ENCODE data around the gene SLC26A9. TPM values are rescaled to one million over a fixed set of nuclear protein-coding genes. Genes with fewer than 3 reads are reported as not detected.

SLC26A9 gene
- total and polyA plus RNA-seq, 10 of the 15 experiments (the other 5 are each of a cell fraction or from before 2014, with no cell fraction given): 0.09 to 0.40 (median 0.17) TPM

DNA sequence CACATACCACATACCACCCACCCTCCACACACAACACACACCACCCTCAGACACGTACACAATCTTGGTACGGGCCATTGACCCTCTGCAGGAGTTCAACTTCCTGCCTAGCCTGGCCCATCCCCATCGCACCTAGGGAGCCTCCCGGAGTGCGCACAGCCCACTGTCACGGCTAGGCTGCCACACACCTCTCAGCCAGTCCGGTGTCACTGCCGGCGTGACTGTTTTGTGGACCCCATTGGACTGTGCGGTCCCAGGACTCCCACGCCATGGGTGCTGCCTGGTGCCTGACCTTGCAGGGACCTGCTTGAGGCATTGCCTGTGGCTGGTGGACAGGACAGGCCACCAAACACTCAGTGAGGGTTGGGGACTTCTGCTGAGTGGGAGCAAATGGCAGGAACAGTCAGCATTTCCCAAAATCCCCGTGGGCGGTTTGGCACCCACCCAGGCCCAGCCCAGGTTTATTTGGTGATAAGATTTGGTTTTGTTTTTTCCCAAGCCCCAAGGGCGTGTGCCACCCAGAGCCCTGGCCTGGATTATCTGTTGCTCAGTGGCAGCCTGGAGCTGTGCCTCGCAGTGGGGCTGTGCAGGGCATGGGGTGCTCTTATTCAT is 32.2 kb upstream of the SLC26A9 start:
- H3K9ac ChIP-seq (ENCODE audit: control insufficient read depth, insufficient read depth, low read length): no peak overlapping the region
- POLR2A ChIA-PET: no interaction called here
- no peaks in the 10 kb centered on the region; a peak in 1 of 4 replicates for H3K27me3 ChIP-seq (replicated peaks in 1 of 2; ENCODE audit: control insufficient read depth in 2 of 2, insufficient read depth in 2 of 2, low read length in 1 of 2)
- no peak overlapping the region for H3K27ac ChIP-seq (ENCODE audit: control insufficient read depth, insufficient read depth)
- H2AFZ ChIP-seq (ENCODE audit: control insufficient read depth, low read depth, low read length): no peak overlapping the region
- no peaks in the 10 kb centered on the region for H3K36me3 ChIP-seq (ENCODE audit: control insufficient read depth in 2 of 2, insufficient read depth in 2 of 2, low read length in 1 of 2)
- H4K20me1 ChIP-seq (ENCODE audit: control insufficient read depth, insufficient read depth): no peaks in the 10 kb centered on the region
- H3K4me3 ChIP-seq: no peak overlapping the region
- no peaks in the 10 kb centered on the region for H3K9me3 ChIP-seq (replicated peaks; ENCODE audit: control insufficient read depth, insufficient read depth, low read length)
- ATAC-seq: no peak
- TF ChIP-seq BHLHE40 (IDR thresholded peaks at IDR 0.05; ENCODE audit: borderline replicate concordance in 1 of 2, low read depth in 2 of 2, low read length in 1 of 2): no peak
- TF ChIP-seq BMI1 (IDR thresholded peaks at IDR 0.05; ENCODE audit: borderline replicate concordance): no peak
- TF ChIP-seq, protein P1, sequence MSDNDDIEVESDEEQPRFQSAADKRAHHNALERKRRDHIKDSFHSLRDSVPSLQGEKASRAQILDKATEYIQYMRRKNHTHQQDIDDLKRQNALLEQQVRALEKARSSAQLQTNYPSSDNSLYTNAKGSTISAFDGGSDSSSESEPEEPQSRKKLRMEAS (IDR thresholded peaks at IDR 0.05; ENCODE audit: low read depth, low read length): no peak
- TF ChIP-seq GABPA (IDR thresholded peaks at IDR 0.05; ENCODE audit: low read depth): no peak
- no peak for TF ChIP-seq CREM (IDR thresholded peaks at IDR 0.05; ENCODE audit: low read depth)
- no peak for TF ChIP-seq SUZ12 (IDR thresholded peaks at IDR 0.05; ENCODE audit: unreplicated experiment)
- no peak for TF ChIP-seq GATAD2B (conservative IDR thresholded peaks at IDR 0.05; ENCODE audit: low read depth)
- TF ChIP-seq, protein P2, sequence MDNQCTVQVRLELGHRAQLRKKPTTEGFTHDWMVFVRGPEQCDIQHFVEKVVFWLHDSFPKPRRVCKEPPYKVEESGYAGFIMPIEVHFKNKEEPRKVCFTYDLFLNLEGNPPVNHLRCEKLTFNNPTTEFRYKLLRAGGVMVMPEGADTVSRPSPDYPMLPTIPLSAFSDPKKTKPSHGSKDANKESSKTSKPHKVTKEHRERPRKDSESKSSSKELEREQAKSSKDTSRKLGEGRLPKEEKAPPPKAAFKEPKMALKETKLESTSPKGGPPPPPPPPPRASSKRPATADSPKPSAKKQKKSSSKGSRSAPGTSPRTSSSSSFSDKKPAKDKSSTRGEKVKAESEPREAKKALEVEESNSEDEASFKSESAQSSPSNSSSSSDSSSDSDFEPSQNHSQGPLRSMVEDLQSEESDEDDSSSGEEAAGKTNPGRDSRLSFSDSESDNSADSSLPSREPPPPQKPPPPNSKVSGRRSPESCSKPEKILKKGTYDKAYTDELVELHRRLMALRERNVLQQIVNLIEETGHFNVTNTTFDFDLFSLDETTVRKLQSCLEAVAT (IDR thresholded peaks at IDR 0.05): no peak
- no peak for TF ChIP-seq KAT2A (conservative IDR thresholded peaks at IDR 0.05; ENCODE audit: control insufficient read depth, low read depth, low read length)
- TF ChIP-seq IKZF1 (conservative IDR thresholded peaks at IDR 0.05): no peak
- TF ChIP-seq IKZF2 (IDR thresholded peaks at IDR 0.05): no peak
- TF ChIP-seq CBX5 (IDR thresholded peaks at IDR 0.05; ENCODE audit: low read depth): no peak
- TF ChIP-seq STAT1 (conservative IDR thresholded peaks at IDR 0.05): no peak
- TF ChIP-seq CTCF (IDR thresholded peaks at IDR 0.05 in 2 of 3, conservative IDR thresholded peaks at IDR 0.05 in 1 of 3; ENCODE audit: control insufficient read depth in 2 of 3, extremely low read depth in 1 of 3, insufficient read depth in 1 of 3, low read depth in 3 of 3, low read length in 3 of 3): no peak
- FAIRE-seq: no peak
- H3K79me2 ChIP-seq (ENCODE audit: control insufficient read depth, insufficient read depth, low read length): no peaks in the 10 kb centered on the region
- DNase-seq (ENCODE audit: low read depth, low spot score): no peak
- CTCF ChIA-PET: interaction anchor here (2.3 to 5.6 kb wide), 6 partner anchors 7 to 316 kb away, joined by 25 to 230 read pairs (median 106); no protein-coding TSS in a partner anchor
- intact Hi-C loops (cut with micrococcal nuclease; ENCODE audit: unreplicated experiment): loop anchor here (5.0 kb wide), 1 partner anchor 383 kb away; no protein-coding TSS in a partner anchor
- 46% methylated on average over 15 of the region's 15 CpGs for WGBS (ENCODE audit: insufficient coverage, insufficient replicate concordance, low lambda C conversion rate, missing lambda C conversion rate)
- no peak overlapping the region for H3K4me2 ChIP-seq (ENCODE audit: control insufficient read depth, insufficient read depth)
- no peaks in the 10 kb centered on the region for H3K4me1 ChIP-seq (ENCODE audit: control insufficient read depth, insufficient read depth, low read length)
- in situ Hi-C loops (cut with MboI): no loop called here
- SMC1A ChIA-PET (ENCODE audit: uncharacterized antibody, unreplicated experiment): interaction anchor here (5.1 kb wide), 1 partner anchor 317 kb away, joined by 105 read pairs; no protein-coding TSS in a partner anchor
- RAD21 ChIA-PET (ENCODE audit: unreplicated experiment): interaction anchor here (2.2 to 4.8 kb wide), 4 partner anchors 56 to 384 kb away, joined by 21 to 158 read pairs (median 138); no protein-coding TSS in a partner anchor
- BruUV-seq (replicated peaks): no TSS peak
